CD4-positive, alpha-beta T cell (primary cell): Measurements from ENCODE around the gene NOC3L. TPM values are rescaled to one million over a fixed set of nuclear protein-coding genes. Genes with fewer than 3 reads are reported as not detected.

ENCODE experiments used
- ATAC-seq: fragments of 200-7000 bp; cut with Tn5 transposase; one replicate; pipeline ENCODE4 v1.10.0; 2022; ENCODE audit warnings: mild to moderate bottlenecking; ENCODE audit not compliant: poor library complexity
- CTCF ChIA-PET: fragments of 350-600 bp; sonication (Branson Sonifier 250); formaldehyde crosslinking; loops from one replicate; lab custom pipeline; 2021; ENCODE audit warnings: antibody characterized with exemption, inconsistent platforms; lab: Charles Lee
- POLR2A ChIA-PET: fragments of 350-600 bp; sonication (Branson Sonifier 250); formaldehyde crosslinking; loops from one replicate; lab custom pipeline; 2021; ENCODE audit warnings: antibody characterized with exemption, inconsistent platforms; lab: Charles Lee
- DNase-seq, 14 experiments: peaks; one replicate each; pipeline ENCODE4 v3.0.0-alpha.2; 2013 to 2020; ENCODE audit warnings: mixed read lengths in 2 of 14
- H3K27ac ChIP-seq, 2 donors: one replicate each; pipeline versions ENCODE4 v1.5.1 to v1.7.0; 2013; ENCODE audit warnings: low read length in 2 of 2, low read depth in 1 of 2, mild to moderate bottlenecking in 1 of 2
- H3K27me3 ChIP-seq, 2 experiments: 1 replicate in 1 of 2; 2 replicates in 1 of 2; pipeline versions ENCODE4 v1.6.1 to v1.7.0; 2013; ENCODE audit warnings: low read length in 2 of 2, control low read depth in 1 of 2, mild to moderate bottlenecking in 1 of 2, moderate library complexity in 1 of 2; ENCODE audit not compliant: insufficient read depth in 2 of 2, control insufficient read depth in 1 of 2
- H3K36me3 ChIP-seq: one replicate; pipeline ENCODE4 v1.6.1; 2013; ENCODE audit warnings: low read length, control low read depth; ENCODE audit not compliant: insufficient read depth
- H3K4me1 ChIP-seq: one replicate; pipeline ENCODE4 v1.6.1; 2013; ENCODE audit warnings: low read length, control low read depth; ENCODE audit not compliant: insufficient read depth
- H3K4me3 ChIP-seq: one replicate; pipeline ENCODE4 v1.5.1; 2013; ENCODE audit warnings: mild to moderate bottlenecking, low read length, moderate library complexity
- H3K9me3 ChIP-seq, 2 experiments: 1 replicate in 1 of 2; 2 replicates in 1 of 2; pipeline versions ENCODE4 v1.6.1 to v1.7.0; 2013; ENCODE audit warnings: low read length in 2 of 2, mild to moderate bottlenecking in 2 of 2, control low read depth in 1 of 2, moderate library complexity in 1 of 2; ENCODE audit not compliant: control insufficient read depth in 1 of 2, insufficient read depth in 1 of 2
- H3K27ac Mint-ChIP-seq: one replicate; pipeline ENCODE4 v1.8.0; 2020; ENCODE audit warnings: mixed read lengths
- H3K27me3 Mint-ChIP-seq: one replicate; pipeline ENCODE4 v1.8.0; 2021; ENCODE audit warnings: mixed read lengths
- H3K36me3 Mint-ChIP-seq: one replicate; pipeline ENCODE4 v1.8.0; 2021; ENCODE audit warnings: low read depth, mixed read lengths
- H3K4me1 Mint-ChIP-seq: one replicate; pipeline ENCODE4 v1.8.0; 2021; ENCODE audit warnings: low read depth, mixed read lengths
- H3K4me3 Mint-ChIP-seq: one replicate; pipeline ENCODE4 v1.8.0; 2020; ENCODE audit warnings: mild to moderate bottlenecking, mixed read lengths
- H3K9me3 Mint-ChIP-seq: one replicate; pipeline ENCODE4 v1.8.0; 2020; ENCODE audit warnings: mixed read lengths
- intact Hi-C, 2 experiments: fragments of 100-400 bp; cut with DNase I in 1 of 2; cut with micrococcal nuclease in 1 of 2; formaldehyde crosslinking; loops; one replicate each; pipeline versions ENCODE4 v1.15.1 to v1.9.0; 2023 to 2025; cut with DNase I, micrococcal nuclease
- total RNA-seq, 174 experiments: library from RNA in 2 of 174; stranded (reverse) in 2 of 174; gene quantifications; one replicate each; pipeline ENCODE4 v1.2.3 and lab custom pipeline; 2021 to 2026
- TF ChIP-seq, protein P1 (sequence below): fragments of 200-600 bp; IDR thresholded peaks from one replicate; pipeline ENCODE4 v1.8.0; 2022; ENCODE audit warnings: antibody characterized with exemption, mild to moderate bottlenecking

NOC3L gene
- total RNA-seq, 2 experiments from 2014 or later, result 7.1 to 8.0 TPM

- H3K27ac Mint-ChIP-seq, result no peak overlapping the region
- H3K27me3 ChIP-seq, result no peaks in the 10 kb centered on the region
- H3K36me3 ChIP-seq, result peaks cover 67% of the 10 kb centered on the region
- H3K4me3 ChIP-seq, result no peak overlapping the region
- no peak overlapping the region for H3K4me3 Mint-ChIP-seq
- H3K27ac ChIP-seq, result no peak overlapping the region
- TF ChIP-seq, protein P1, sequence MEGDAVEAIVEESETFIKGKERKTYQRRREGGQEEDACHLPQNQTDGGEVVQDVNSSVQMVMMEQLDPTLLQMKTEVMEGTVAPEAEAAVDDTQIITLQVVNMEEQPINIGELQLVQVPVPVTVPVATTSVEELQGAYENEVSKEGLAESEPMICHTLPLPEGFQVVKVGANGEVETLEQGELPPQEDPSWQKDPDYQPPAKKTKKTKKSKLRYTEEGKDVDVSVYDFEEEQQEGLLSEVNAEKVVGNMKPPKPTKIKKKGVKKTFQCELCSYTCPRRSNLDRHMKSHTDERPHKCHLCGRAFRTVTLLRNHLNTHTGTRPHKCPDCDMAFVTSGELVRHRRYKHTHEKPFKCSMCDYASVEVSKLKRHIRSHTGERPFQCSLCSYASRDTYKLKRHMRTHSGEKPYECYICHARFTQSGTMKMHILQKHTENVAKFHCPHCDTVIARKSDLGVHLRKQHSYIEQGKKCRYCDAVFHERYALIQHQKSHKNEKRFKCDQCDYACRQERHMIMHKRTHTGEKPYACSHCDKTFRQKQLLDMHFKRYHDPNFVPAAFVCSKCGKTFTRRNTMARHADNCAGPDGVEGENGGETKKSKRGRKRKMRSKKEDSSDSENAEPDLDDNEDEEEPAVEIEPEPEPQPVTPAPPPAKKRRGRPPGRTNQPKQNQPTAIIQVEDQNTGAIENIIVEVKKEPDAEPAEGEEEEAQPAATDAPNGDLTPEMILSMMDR, result no peak
- intact Hi-C loops, result no loop called here
- CTCF ChIA-PET, result interaction anchor here (1.4 to 3.8 kb wide), 2 partner anchors 13 to 29 kb away, joined by 3 to 15 read pairs; partner anchors contain the start of gene NOC3L
- POLR2A ChIA-PET, result no interaction called here
- H3K36me3 Mint-ChIP-seq, result peaks cover 80% of the 10 kb centered on the region
- H3K27me3 Mint-ChIP-seq, result no peaks in the 10 kb centered on the region
- no peaks in the 10 kb centered on the region for H3K9me3 Mint-ChIP-seq
- DNase-seq (no peak), ATAC-seq (no peak)
- H3K9me3 ChIP-seq, result no peaks in the 10 kb centered on the region
- no peaks in the 10 kb centered on the region for H3K4me1 Mint-ChIP-seq
- H3K4me1 ChIP-seq, result no peaks in the 10 kb centered on the region
These were observed 29.7 kb downstream of the NOC3L start for GRCh38 chr10:94333051-94333450.

- POLR2A ChIA-PET, result no interaction called here
- H3K36me3 Mint-ChIP-seq, result peaks cover 75% of the 10 kb centered on the region
These were observed 34.1 kb downstream of the NOC3L start for GRCh38 chr10:94328613-94329012.

DNA sequence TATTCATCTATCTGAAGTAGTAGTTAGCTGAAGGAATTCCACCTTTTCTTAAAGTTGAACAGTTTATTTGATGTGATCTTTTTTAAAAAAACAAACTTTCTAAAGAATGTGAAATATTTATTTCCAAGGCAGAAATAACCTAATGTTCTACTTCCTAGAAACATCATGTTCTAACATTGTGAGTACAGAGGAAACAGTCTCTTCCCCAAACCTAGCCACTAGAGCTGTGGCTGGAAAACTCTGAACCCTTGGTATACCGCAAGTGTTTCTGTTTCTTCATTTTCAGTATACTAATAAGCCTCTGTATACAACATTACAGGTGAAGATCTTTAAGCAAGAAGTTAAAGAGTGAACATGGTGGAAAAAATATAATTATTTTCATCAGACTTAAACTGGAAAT is 35.1 kb downstream of the NOC3L start:
- no peak for ATAC-seq
- TF ChIP-seq, protein P1, result no peak
- Mint-ChIP-seq H3K4me3 (no peak overlapping the region), H3K27ac (no peak overlapping the region), H3K27me3 (no peaks in the 10 kb centered on the region), H3K9me3 (no peaks in the 10 kb centered on the region), H3K36me3 (peaks cover 69% of the 10 kb centered on the region), H3K4me1 (no peaks in the 10 kb centered on the region)
- H3K9me3 ChIP-seq, result no peaks in the 10 kb centered on the region
- no peaks in the 10 kb centered on the region for H3K27me3 ChIP-seq
- peaks cover 24% of the 10 kb centered on the region for H3K36me3 ChIP-seq
- POLR2A ChIA-PET, result no interaction called here
- no peak for DNase-seq
- no peak overlapping the region for H3K27ac ChIP-seq
- H3K4me1 ChIP-seq, result no peaks in the 10 kb centered on the region
- H3K4me3 ChIP-seq, result no peak overlapping the region
- intact Hi-C loops, result no loop called here
- CTCF ChIA-PET, result no interaction called here

More at GRCh38 chr10:94328613-94329012, 34.1 kb downstream of the NOC3L start:
- CTCF ChIA-PET, result interaction anchor here (0.7 kb wide), 1 partner anchor 9 kb away, joined by 3 read pairs; no protein-coding TSS in a partner anchor
- H3K9me3 Mint-ChIP-seq, result no peaks in the 10 kb centered on the region
- Histone ChIP-seq H3K36me3 (peaks cover 34% of the 10 kb centered on the region), H3K27ac (no peak overlapping the region), H3K4me1 (no peaks in the 10 kb centered on the region), H3K4me3 (no peak overlapping the region), H3K9me3 (no peaks in the 10 kb centered on the region), H3K27me3 (no peaks in the 10 kb centered on the region)
- TF ChIP-seq, protein P1, result no peak
- intact Hi-C loops, result no loop called here
- no peaks in the 10 kb centered on the region for H3K4me1 Mint-ChIP-seq
- H3K27me3 Mint-ChIP-seq, result no peaks in the 10 kb centered on the region
- no peak overlapping the region for H3K4me3 Mint-ChIP-seq
- H3K27ac Mint-ChIP-seq, result no peak overlapping the region
- no peak for DNase-seq
- ATAC-seq, result no peak
